K562 (cell line): ENCODE data around the gene EPHB1.

Source experiments
- EGR1 ChIP-seq: fragments of 450-650 bp; conservative IDR thresholded peaks from 2 replicates; pipeline ENCODE4 v1.6.1; 2017; ENCODE audit warnings: mild to moderate bottlenecking
- EP300 ChIP-seq: IDR thresholded peaks from 2 replicates; pipeline ENCODE4 v1.6.1; 2012; ENCODE audit warnings: low read length, improper control_type of control experiment
- FOS ChIP-seq: IDR thresholded peaks from 3 replicates; pipeline ENCODE4 v1.6.1; 2011; ENCODE audit not compliant: insufficient read length; ENCODE audit errors: extremely low read depth
- SMARCB1 ChIP-seq: IDR thresholded peaks from 2 replicates; pipeline ENCODE4 v1.6.1; 2011; ENCODE audit warnings: improper control_type of control experiment, low read depth; ENCODE audit not compliant: insufficient read length
- ZSCAN29 ChIP-seq: fragments of 450-650 bp; IDR thresholded peaks from 2 replicates; pipeline ENCODE4 v1.6.1; 2017
- TF ChIP-seq, protein P1 (sequence below): sonication (generic); formaldehyde crosslinking; IDR thresholded peaks from 2 replicates; pipeline ENCODE4 v1.8.1; 2022; ENCODE audit warnings: missing genetic modification reagents

DNA sequence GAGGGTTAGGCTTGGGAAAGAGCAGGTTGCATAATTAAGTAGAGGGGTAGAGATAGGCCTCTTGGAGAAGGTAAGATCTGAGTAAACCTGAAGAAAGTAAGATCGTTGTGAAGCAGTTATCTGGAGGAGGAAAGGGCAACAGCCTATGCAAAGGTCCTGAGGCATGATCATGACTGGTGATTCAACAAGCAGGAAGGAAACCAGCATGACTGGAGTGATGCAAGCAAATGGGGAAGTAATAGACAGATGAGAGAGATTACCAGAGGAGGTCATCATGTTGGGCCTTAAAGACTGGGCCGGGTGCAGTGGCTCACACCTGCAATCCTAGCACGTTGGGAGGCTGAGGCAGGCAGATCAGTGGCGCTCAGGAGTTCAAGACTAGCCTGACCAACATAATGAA, 360.2 kb downstream of the EPHB1 start:
- TF ChIP-seq EGR1 = no peak
- no peak for TF ChIP-seq ZSCAN29
- TF ChIP-seq, protein P1, sequence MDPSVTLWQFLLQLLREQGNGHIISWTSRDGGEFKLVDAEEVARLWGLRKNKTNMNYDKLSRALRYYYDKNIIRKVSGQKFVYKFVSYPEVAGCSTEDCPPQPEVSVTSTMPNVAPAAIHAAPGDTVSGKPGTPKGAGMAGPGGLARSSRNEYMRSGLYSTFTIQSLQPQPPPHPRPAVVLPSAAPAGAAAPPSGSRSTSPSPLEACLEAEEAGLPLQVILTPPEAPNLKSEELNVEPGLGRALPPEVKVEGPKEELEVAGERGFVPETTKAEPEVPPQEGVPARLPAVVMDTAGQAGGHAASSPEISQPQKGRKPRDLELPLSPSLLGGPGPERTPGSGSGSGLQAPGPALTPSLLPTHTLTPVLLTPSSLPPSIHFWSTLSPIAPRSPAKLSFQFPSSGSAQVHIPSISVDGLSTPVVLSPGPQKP (CRISPR knock-in tag) = no peak
- no peak for TF ChIP-seq EP300
- no peak for TF ChIP-seq SMARCB1
- TF ChIP-seq FOS = no peak
